HEK293 (cell line): ENCODE data around the gene ELL2.

Experiments
- ZNF114 ChIP-seq: fragments of 450-650 bp; formaldehyde crosslinking; IDR thresholded peaks from 2 replicates; pipeline ENCODE4 v1.5.0; 2017; ENCODE audit warnings: missing biosample characterization, missing genetic modification characterization
- ZNF335 ChIP-seq: fragments of 450-650 bp; formaldehyde crosslinking; conservative IDR thresholded peaks from 2 replicates; pipeline ENCODE4 v1.5.1; 2016; ENCODE audit warnings: missing biosample characterization, missing genetic modification characterization
- ZNF561 ChIP-seq: fragments of 450-650 bp; IDR thresholded peaks from 2 replicates; pipeline ENCODE4 v1.5.1; 2018; ENCODE audit warnings: missing biosample characterization, missing genetic modification characterization, borderline replicate concordance
- ZNF830 ChIP-seq: fragments of 450-650 bp; IDR thresholded peaks from 2 replicates; pipeline ENCODE4 v1.5.0; 2018; ENCODE audit warnings: missing biosample characterization, missing genetic modification characterization, low read depth, mild to moderate bottlenecking, moderate library complexity
- ZNF843 ChIP-seq: fragments of 450-650 bp; formaldehyde crosslinking; IDR thresholded peaks from 2 replicates; pipeline ENCODE4 v1.5.1; 2016; ENCODE audit warnings: missing biosample characterization, missing genetic modification characterization
- TF ChIP-seq, protein P1 (sequence below): fragments of 450-650 bp; formaldehyde crosslinking; IDR thresholded peaks from 2 replicates; pipeline ENCODE4 v1.5.1; 2016; ENCODE audit warnings: missing biosample characterization, missing genetic modification characterization
- TF ChIP-seq, protein P2 (sequence below): fragments of 450-650 bp; formaldehyde crosslinking; IDR thresholded peaks from 2 replicates; pipeline ENCODE4 v1.5.1; 2016; ENCODE audit warnings: missing biosample characterization, missing genetic modification characterization, low read depth

DNA sequence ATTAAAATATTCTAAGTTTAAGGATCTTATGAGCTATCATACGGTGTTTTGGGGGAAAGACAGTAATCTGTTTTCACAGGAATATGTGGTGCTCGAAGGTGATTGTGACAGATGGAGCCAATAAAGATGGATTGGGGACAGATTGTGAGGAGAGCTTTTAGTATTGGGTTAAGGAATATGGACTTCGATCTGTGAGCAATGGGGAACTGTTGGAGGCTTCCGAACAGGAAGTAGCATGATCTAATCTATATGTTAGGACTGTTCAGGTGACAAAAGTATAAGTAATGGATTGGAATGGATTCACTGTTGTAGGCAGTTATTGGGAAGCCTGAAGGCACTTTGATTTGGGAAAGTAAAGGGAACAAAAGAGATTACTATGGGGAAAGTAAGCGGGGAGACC lies 7.4 kb upstream of the ELL2 start:
- TF ChIP-seq ZNF561 (tag by site-specific recombination) (no peak), ZNF114 (tag by site-specific recombination) (no peak), ZNF843 (tag by site-specific recombination) (no peak), ZNF830 (tag by site-specific recombination) (no peak), ZNF335 (tag by site-specific recombination) (no peak)
- TF ChIP-seq, protein P1, sequence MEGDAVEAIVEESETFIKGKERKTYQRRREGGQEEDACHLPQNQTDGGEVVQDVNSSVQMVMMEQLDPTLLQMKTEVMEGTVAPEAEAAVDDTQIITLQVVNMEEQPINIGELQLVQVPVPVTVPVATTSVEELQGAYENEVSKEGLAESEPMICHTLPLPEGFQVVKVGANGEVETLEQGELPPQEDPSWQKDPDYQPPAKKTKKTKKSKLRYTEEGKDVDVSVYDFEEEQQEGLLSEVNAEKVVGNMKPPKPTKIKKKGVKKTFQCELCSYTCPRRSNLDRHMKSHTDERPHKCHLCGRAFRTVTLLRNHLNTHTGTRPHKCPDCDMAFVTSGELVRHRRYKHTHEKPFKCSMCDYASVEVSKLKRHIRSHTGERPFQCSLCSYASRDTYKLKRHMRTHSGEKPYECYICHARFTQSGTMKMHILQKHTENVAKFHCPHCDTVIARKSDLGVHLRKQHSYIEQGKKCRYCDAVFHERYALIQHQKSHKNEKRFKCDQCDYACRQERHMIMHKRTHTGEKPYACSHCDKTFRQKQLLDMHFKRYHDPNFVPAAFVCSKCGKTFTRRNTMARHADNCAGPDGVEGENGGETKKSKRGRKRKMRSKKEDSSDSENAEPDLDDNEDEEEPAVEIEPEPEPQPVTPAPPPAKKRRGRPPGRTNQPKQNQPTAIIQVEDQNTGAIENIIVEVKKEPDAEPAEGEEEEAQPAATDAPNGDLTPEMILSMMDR (tag by site-specific recombination) = no peak
- TF ChIP-seq, protein P2, sequence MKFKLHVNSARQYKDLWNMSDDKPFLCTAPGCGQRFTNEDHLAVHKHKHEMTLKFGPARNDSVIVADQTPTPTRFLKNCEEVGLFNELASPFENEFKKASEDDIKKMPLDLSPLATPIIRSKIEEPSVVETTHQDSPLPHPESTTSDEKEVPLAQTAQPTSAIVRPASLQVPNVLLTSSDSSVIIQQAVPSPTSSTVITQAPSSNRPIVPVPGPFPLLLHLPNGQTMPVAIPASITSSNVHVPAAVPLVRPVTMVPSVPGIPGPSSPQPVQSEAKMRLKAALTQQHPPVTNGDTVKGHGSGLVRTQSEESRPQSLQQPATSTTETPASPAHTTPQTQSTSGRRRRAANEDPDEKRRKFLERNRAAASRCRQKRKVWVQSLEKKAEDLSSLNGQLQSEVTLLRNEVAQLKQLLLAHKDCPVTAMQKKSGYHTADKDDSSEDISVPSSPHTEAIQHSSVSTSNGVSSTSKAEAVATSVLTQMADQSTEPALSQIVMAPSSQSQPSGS (tag by site-specific recombination) = no peak
